Islet precursor cell (in vitro differentiated cells): Measurements from ENCODE around the gene PDE8A.
A peak's percentile ranks its signal among the peaks of the same experiment; 100 is the strongest.
"Not testable (repeated sequence)": the region's sequence is repeated elsewhere in the genome, so short reads cannot be mapped to it uniquely, and the experiment has no call there.

ENCODE experiments used
- DNase-seq: peaks from one replicate; pipeline ENCODE4 v3.0.0-alpha.2; 2018

PDE8A gene

GRCh38 chr15:85011724-85012123 is 30.1 kb downstream of the PDE8A start:
- not testable (repeated sequence) for DNase-seq

- DNase-seq: no peak
These were observed 32.1 kb downstream of the PDE8A start for GRCh38 chr15:85013785-85014184.

GRCh38 chr15:85014932-85015331 is 33.3 kb downstream of the PDE8A start:
- DNase-seq: no peak

GRCh38 chr15:85016275-85016674 is 34.6 kb downstream of the PDE8A start:
- DNase-seq: no peak

GRCh38 chr15:85019815-85020590 is 38.3 kb downstream of the PDE8A start:
- DNase-seq: no peak

GRCh38 chr15:85021409-85021808 is 39.8 kb downstream of the PDE8A start:
- DNase-seq: no peak

- DNase-seq: no peak
These were observed 41.3 kb downstream of the PDE8A start for GRCh38 chr15:85022860-85023403.

- DNase-seq: no peak
These were observed 42.3 kb downstream of the PDE8A start for GRCh38 chr15:85024003-85024402.

GRCh38 chr15:85024509-85025336 is 43.1 kb downstream of the PDE8A start:
- DNase-seq: peak; percentile 61

- DNase-seq: no peak
These were observed 44.0 kb downstream of the PDE8A start for GRCh38 chr15:85025516-85026251.

GRCh38 chr15:85026304-85027032 is 44.8 kb downstream of the PDE8A start:
- DNase-seq: no peak

- no peak for DNase-seq
These were observed 45.4 kb downstream of the PDE8A start for GRCh38 chr15:85027033-85027380.

- DNase-seq: no peak
These were observed 45.8 kb downstream of the PDE8A start for GRCh38 chr15:85027421-85027820.

- DNase-seq: no peak
These were observed 46.8 kb downstream of the PDE8A start for GRCh38 chr15:85028416-85028815.

- DNase-seq: no peak
These were observed 47.6 kb downstream of the PDE8A start for GRCh38 chr15:85029221-85029620.

GRCh38 chr15:85030301-85030929 is 48.8 kb downstream of the PDE8A start:
- DNase-seq: peak; percentile 82

GRCh38 chr15:85031086-85031943 is 49.7 kb downstream of the PDE8A start:
- no peak for DNase-seq

GRCh38 chr15:85031944-85032558 is 50.4 kb downstream of the PDE8A start:
- DNase-seq: no peak

GRCh38 chr15:85033148-85033547 is 51.5 kb downstream of the PDE8A start:
- no peak for DNase-seq

- DNase-seq: no peak
These were observed 52.6 kb downstream of the PDE8A start for GRCh38 chr15:85034276-85034675.

GRCh38 chr15:85035980-85036379 is 54.3 kb downstream of the PDE8A start:
- no peak for DNase-seq
